MM.1S (cell line): ENCODE data around the gene MRPS15.

Experiments
- CTCF ChIP-seq: fragments of 300-600 bp; sonication (generic); IDR thresholded peaks from 2 replicates; pipeline ENCODE4 v1.5.1; 2016; ENCODE audit warnings: antibody characterized with exemption, low read length, mixed read lengths
- EZH2 ChIP-seq: fragments of 300-600 bp; sonication (generic); optimal IDR thresholded peaks from 2 replicates; pipeline ENCODE3; 2017; ENCODE audit warnings: low read depth, mild to moderate bottlenecking, antibody characterized with exemption, low read length, mixed read lengths
- EZH2phosphoT487 ChIP-seq: fragments of 300-600 bp; sonication (generic); IDR thresholded peaks from 2 replicates; pipeline ENCODE4 v1.6.1; 2018; ENCODE audit warnings: antibody characterized with exemption, low read length

DNA sequence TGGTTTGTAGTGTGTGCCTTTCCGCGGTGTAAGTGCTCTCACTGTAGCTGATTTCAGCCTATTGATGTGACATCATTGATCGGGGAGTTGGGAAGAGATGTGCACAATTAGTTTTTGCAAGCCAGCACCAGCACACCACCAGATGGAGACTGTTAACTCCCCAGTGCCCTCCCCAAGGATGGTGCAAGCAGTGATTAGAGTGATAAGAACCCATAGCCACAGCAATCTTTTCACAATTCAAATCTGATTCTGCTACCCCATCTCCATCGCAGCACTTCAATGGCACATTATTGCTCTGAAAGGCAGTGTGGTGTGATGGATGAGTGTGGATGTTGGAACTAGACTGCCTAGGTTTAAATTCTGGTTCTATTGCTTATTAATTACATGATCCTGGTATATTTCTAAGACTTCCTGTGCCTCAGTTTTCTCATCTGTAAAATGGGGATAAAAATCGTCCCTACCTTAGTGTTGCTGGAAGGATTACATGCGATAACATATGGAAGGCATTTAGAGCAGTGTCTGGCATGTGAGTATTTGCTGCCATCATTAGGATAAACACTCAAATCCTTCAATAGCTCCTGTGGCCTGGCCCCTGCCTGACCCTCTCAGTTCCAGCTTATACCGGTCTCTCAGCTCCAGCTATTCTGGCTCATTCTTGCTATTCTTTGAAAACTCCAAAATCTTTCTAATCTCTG lies 11.9 kb upstream of the MRPS15 start:
- no peak for TF ChIP-seq EZH2phosphoT487
- no peak for TF ChIP-seq CTCF
- no peak for TF ChIP-seq EZH2
